ENCODE results near the gene RAX2. TPM values are rescaled to one million over a fixed set of nuclear protein-coding genes. Genes with fewer than 3 reads are reported as not detected.

Gene RAX2
- total RNA-seq, 2 donors from 2014 or later, result 0.21 TPM; not detected in 1

- no peak for DNase-seq (ENCODE audit: low spot score)
- Mint-ChIP-seq H3K36me3 (no peaks in the 10 kb centered on the region), H3K27ac (peak overlapping the region; percentile 75 to 94), H3K9me3 (no peaks in the 10 kb centered on the region), H3K4me3 (peak overlapping the region; percentile 81), H3K27me3 (no peaks in the 10 kb centered on the region), H3K4me1 (ENCODE audit: low read depth in 2 of 2) (peaks cover 42 to 44% of the 10 kb centered on the region in 2 donors)
- no peak for ATAC-seq
These were observed 18.9 kb upstream of the RAX2 start for GRCh38 chr19:3790941-3791340.

DNA sequence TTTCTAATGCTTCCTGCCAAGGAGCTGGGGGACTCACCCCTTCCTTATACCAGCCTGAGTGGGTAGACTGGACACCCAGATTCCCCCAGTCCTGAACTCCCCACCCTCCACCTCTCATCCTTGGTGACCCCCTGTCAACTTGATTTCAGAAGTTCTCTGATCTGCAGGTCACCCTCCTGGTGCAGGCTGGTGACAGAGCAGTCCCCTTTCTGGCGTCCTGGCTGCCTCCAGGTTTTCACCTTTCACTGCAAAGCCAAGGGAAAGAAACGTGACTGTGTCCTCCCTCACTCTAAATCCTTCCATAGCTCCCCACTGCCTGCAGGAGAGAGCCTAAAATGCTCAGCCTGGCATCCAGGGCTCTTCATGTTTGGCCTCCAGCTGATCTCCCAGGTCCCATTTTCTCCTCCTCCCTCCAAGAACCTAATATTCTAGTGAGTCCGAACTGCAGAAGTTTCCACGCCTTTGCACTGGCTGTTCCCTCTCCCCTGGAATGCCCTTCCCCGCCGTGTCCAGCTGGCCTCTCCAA lies 18.2 kb upstream of the RAX2 start:
- ATAC-seq, result no peak
- no peak for DNase-seq (ENCODE audit: low spot score)
- H3K27me3 Mint-ChIP-seq, result no peaks in the 10 kb centered on the region
- no peaks in the 10 kb centered on the region for H3K9me3 Mint-ChIP-seq
- peak overlapping the region; percentile 81 for H3K4me3 Mint-ChIP-seq
- H3K27ac Mint-ChIP-seq, result peak overlapping the region; percentile 75 to 94
- H3K4me1 Mint-ChIP-seq (ENCODE audit: low read depth in 2 of 2), result peaks cover 42 to 44% of the 10 kb centered on the region in 2 donors
- H3K36me3 Mint-ChIP-seq, result no peaks in the 10 kb centered on the region

- no peaks in the 10 kb centered on the region for H3K27me3 Mint-ChIP-seq
- H3K9me3 Mint-ChIP-seq, result no peaks in the 10 kb centered on the region
- H3K4me3 Mint-ChIP-seq, result peak overlapping the region; percentile 81
- peak; percentile 81 to 84 for ATAC-seq
- H3K36me3 Mint-ChIP-seq, result no peaks in the 10 kb centered on the region
- peak; percentile 88 for DNase-seq (ENCODE audit: low spot score)
- peak overlapping the region; percentile 84 to 94 for H3K27ac Mint-ChIP-seq
- H3K4me1 Mint-ChIP-seq (ENCODE audit: low read depth in 2 of 2), result peaks cover 45 to 49% of the 10 kb centered on the region in 2 donors
These were observed 17.2 kb upstream of the RAX2 start for GRCh38 chr19:3788996-3789778.

GRCh38 chr19:3785938-3786824 lies 14.2 kb upstream of the RAX2 start, which contains the start of gene MATK:
Gene MATK (minus strand): TSS chr19:3786381. CDS start chr19:3785135, 1,246 bp downstream.
- peaks cover 6% of the 10 kb centered on the region for H3K9me3 Mint-ChIP-seq
- peaks cover 9% of the 10 kb centered on the region for H3K36me3 Mint-ChIP-seq
- ATAC-seq (peak; percentile 58 to 59), DNase-seq (ENCODE audit: low spot score) (no peak)
- peak within 1 kb of the TSS; percentile 21 to 35 for H3K27ac Mint-ChIP-seq
- H3K4me1 Mint-ChIP-seq (ENCODE audit: low read depth in 2 of 2), result peaks cover 37 to 50% of the 10 kb centered on the region in 2 donors
- H3K4me3 Mint-ChIP-seq, result peak within 1 kb of the TSS; percentile 81
- no peaks in the 10 kb centered on the region for H3K27me3 Mint-ChIP-seq

- H3K9me3 Mint-ChIP-seq, result peaks cover 6% of the 10 kb centered on the region
- no peak for DNase-seq (ENCODE audit: low spot score)
- no peaks in the 10 kb centered on the region for H3K27me3 Mint-ChIP-seq
- peaks cover 30 to 47% of the 10 kb centered on the region in 2 donors for H3K4me1 Mint-ChIP-seq (ENCODE audit: low read depth in 2 of 2)
- peak overlapping the region in 1 of 2 donors; percentile 35 for H3K27ac Mint-ChIP-seq
- H3K36me3 Mint-ChIP-seq, result peaks cover 9% of the 10 kb centered on the region
- H3K4me3 Mint-ChIP-seq, result peak overlapping the region; percentile 81
- ATAC-seq, result peak; percentile 11 to 24
These were observed 13.5 kb upstream of the RAX2 start for GRCh38 chr19:3785451-3785937.

- Mint-ChIP-seq H3K27me3 (no peaks in the 10 kb centered on the region), H3K9me3 (peaks cover 6% of the 10 kb centered on the region), H3K27ac (peak overlapping the region; percentile 35 to 60), H3K4me3 (peak overlapping the region; percentile 81), H3K4me1 (ENCODE audit: low read depth in 2 of 2) (peaks cover 24 to 41% of the 10 kb centered on the region in 2 donors), H3K36me3 (peaks cover 9% of the 10 kb centered on the region)
- DNase-seq (ENCODE audit: low spot score) (no peak), ATAC-seq (no peak)
These were observed 12.8 kb upstream of the RAX2 start for GRCh38 chr19:3784607-3785450.

DNA sequence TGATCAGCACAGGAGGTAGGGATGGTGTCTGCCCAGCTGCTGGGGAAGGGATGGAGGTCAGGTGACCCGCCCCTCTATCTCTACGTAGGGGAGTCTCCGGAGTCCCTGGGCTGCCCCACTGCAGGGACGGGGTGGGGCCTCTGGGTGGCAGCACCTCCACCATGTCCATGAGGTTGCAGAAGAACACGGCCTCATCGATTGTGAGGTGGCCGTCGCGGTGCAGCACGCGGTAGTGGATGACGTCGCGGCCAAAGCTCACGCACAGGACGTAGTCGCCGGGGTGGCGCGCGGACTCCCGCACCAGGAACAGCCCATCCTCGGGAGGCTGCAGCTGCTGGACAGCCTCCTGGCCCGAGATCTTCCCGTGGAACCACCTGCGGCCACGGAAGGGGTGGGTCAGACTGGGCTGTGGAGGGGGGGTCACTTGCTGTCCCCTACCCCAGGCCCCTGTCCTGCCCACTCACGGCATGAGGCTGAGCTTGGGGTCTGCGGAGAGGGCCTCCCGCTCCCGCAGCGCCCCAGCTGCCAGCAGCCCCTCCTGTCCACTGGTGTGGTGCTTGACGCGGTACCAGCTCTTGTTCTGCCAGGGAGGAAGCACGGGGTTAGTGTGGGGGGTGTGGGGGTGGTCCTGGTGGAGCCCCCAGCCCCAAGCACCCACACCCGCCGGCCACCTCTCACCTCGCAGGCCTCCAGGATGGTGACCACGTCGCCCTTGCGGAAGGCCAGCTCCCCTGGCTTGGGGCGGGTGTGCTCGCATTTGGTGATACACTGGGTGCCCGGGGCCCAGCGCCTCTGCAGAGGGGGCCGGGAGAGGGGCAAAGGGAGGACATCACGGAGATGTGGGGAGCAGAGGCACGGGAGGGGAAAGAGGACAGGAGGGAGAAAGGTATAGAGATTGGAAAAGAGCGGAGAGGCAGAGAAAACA lies 11.9 kb upstream of the RAX2 start:
- DNase-seq (ENCODE audit: low spot score) (peak; percentile 80), ATAC-seq (peak; percentile 58 to 72)
- Mint-ChIP-seq H3K4me3 (peak overlapping the region; percentile 81), H3K27ac (peak overlapping the region; percentile 35 to 60), H3K4me1 (ENCODE audit: low read depth in 2 of 2) (peaks cover 18 to 34% of the 10 kb centered on the region in 2 donors), H3K9me3 (peaks cover 6% of the 10 kb centered on the region), H3K36me3 (peaks cover 9% of the 10 kb centered on the region), H3K27me3 (no peaks in the 10 kb centered on the region)

DNA sequence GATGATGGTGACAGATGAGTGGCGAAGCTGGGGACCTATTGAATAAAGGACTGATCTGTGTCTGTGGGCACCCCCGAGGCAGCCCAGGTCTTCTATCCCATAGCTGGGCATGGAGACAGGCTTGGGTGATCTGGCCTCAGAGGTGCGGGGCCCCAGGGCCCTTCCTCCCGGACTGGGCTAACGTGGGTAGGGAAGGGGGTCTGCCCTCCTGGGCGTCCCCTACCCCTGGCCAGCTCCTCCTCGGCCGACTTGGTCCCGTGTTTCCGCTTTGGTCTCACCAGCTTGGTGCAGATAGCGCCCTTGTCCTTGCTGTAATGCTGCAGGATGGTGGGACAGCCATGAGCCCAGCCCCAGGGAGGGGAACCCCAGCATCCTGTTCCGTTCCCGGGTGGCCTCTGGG lies 10.9 kb upstream of the RAX2 start:
- Mint-ChIP-seq H3K36me3 (peaks cover 9% of the 10 kb centered on the region), H3K4me1 (ENCODE audit: low read depth in 2 of 2) (peaks cover 14 to 30% of the 10 kb centered on the region in 2 donors), H3K9me3 (peaks cover 6% of the 10 kb centered on the region), H3K4me3 (no peak overlapping the region), H3K27ac (no peak overlapping the region), H3K27me3 (no peaks in the 10 kb centered on the region)
- ATAC-seq, result no peak
- DNase-seq (ENCODE audit: low spot score), result no peak

- no peak for ATAC-seq
- DNase-seq (ENCODE audit: low spot score), result no peak
- peak overlapping the region in 1 of 2 donors; percentile 3 for H3K27ac Mint-ChIP-seq
- H3K36me3 Mint-ChIP-seq, result peaks cover 9% of the 10 kb centered on the region
- H3K27me3 Mint-ChIP-seq, result no peaks in the 10 kb centered on the region
- no peak overlapping the region for H3K4me3 Mint-ChIP-seq
- peaks cover 14 to 28% of the 10 kb centered on the region in 2 donors for H3K4me1 Mint-ChIP-seq (ENCODE audit: low read depth in 2 of 2)
- H3K9me3 Mint-ChIP-seq, result peaks cover 6% of the 10 kb centered on the region
These were observed 10.3 kb upstream of the RAX2 start for GRCh38 chr19:3782330-3782729.

DNA sequence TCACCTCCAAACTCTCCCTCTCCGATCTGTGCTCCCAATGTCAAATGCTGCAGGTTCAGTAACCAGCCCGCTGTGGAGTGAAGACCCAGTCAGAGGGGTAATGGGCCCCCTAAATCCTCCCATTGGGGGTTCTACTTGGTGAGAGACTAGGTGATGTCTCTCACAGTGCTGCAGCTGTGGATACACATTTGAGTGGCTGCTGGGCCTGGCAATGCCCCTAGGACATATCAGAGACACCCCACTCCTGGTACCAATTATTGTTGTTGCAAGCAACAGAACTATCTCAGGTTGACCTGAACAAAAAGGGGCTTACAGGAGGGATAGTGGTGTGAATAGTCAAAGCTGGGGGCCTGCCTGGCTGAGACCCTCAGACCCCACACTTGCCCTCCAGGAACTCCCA lies 9.6 kb upstream of the RAX2 start:
- ATAC-seq (no peak), DNase-seq (ENCODE audit: low spot score) (no peak)
- peak overlapping the region in 1 of 2 donors; percentile 3 for H3K27ac Mint-ChIP-seq
- H3K4me3 Mint-ChIP-seq, result no peak overlapping the region
- H3K36me3 Mint-ChIP-seq, result peaks cover 9% of the 10 kb centered on the region
- H3K27me3 Mint-ChIP-seq, result no peaks in the 10 kb centered on the region
- H3K9me3 Mint-ChIP-seq, result peaks cover 6% of the 10 kb centered on the region
- H3K4me1 Mint-ChIP-seq (ENCODE audit: low read depth in 2 of 2), result peaks cover 11 to 32% of the 10 kb centered on the region in 2 donors

GRCh38 chr19:3780786-3781304 lies 8.8 kb upstream of the RAX2 start:
- no peaks in the 10 kb centered on the region for H3K27me3 Mint-ChIP-seq
- DNase-seq (ENCODE audit: low spot score), result no peak
- peaks cover 10 to 35% of the 10 kb centered on the region in 2 donors for H3K4me1 Mint-ChIP-seq (ENCODE audit: low read depth in 2 of 2)
- H3K9me3 Mint-ChIP-seq, result peaks cover 6% of the 10 kb centered on the region
- no peak for ATAC-seq
- H3K27ac Mint-ChIP-seq, result no peak overlapping the region
- no peak overlapping the region for H3K4me3 Mint-ChIP-seq
- H3K36me3 Mint-ChIP-seq, result peaks cover 9% of the 10 kb centered on the region
